Esophagus squamous epithelium (tissue), 4 donors: ENCODE results near the gene MYO16.

Source experiments
- CTCF ChIP-seq, 6 experiments: fragments of 450-650 bp in 4 of 6; fragments of 200-600 bp in 2 of 6; sonication (generic) in 2 of 6; IDR thresholded peaks; one replicate each; pipeline ENCODE4 v1.5.1; 2016 to 2019; ENCODE audit warnings: antibody characterized with exemption in 6 of 6, mild to moderate bottlenecking in 4 of 6, moderate library complexity in 4 of 6
- POLR2A ChIP-seq, 4 donors: fragments of 450-650 bp; IDR thresholded peaks; one replicate each; pipeline ENCODE4 v1.6.1; 2017; ENCODE audit warnings: antibody characterized with exemption in 4 of 4, mild to moderate bottlenecking in 4 of 4, moderate library complexity in 3 of 4

- TF ChIP-seq POLR2A (IDR thresholded peaks at IDR 0.05): no peak
- no peak for TF ChIP-seq CTCF (IDR thresholded peaks at IDR 0.05)
Observed at GRCh38 chr13:108789476-108789875, 160.1 kb downstream of the MYO16 start.
